A549 (cell line): ENCODE data around the gene ESPNL.

Experiments used
- EP300 ChIP-seq, 2 experiments: fragments of >200 bp; sonication (Bioruptor Twin); formaldehyde crosslinking; IDR thresholded peaks; 2 replicates in 1 of 2; 3 replicates in 1 of 2; pipeline ENCODE4 v1.6.1; 2016 to 2017
- KDM5A ChIP-seq: fragments of 200-600 bp; sonication (generic); IDR thresholded peaks from 2 replicates; pipeline ENCODE4 v1.6.1; 2016; ENCODE audit warnings: antibody characterized with exemption, mild to moderate bottlenecking
- MAFK ChIP-seq: fragments of 450-650 bp; IDR thresholded peaks from 2 replicates; pipeline ENCODE4 v1.6.1; 2014; ENCODE audit not compliant: partially characterized antibody
- MYC ChIP-seq: IDR thresholded peaks from 2 replicates; pipeline ENCODE4 v1.6.1; 2012; ENCODE audit warnings: mild to moderate bottlenecking, inconsistent platforms, low read length, improper control_type of control experiment, borderline replicate concordance
- RFX5 ChIP-seq: fragments of 450-650 bp; IDR thresholded peaks from 2 replicates; pipeline ENCODE4 v1.7.1; 2014; ENCODE audit warnings: antibody characterized with exemption, mild to moderate bottlenecking, moderate library complexity
- SMC3 ChIP-seq: fragments of >200 bp; sonication (Bioruptor Twin); formaldehyde crosslinking; IDR thresholded peaks from 3 replicates; pipeline ENCODE4 v1.6.1; 2018; ENCODE audit warnings: inconsistent platforms
- SREBF2 ChIP-seq: fragments of 450-650 bp; IDR thresholded peaks from 2 replicates; pipeline ENCODE4 v1.6.1; 2014; ENCODE audit warnings: mild to moderate bottlenecking, moderate library complexity
- TFCP2L1 ChIP-seq: fragments of 250-450 bp; sonication (Bioruptor Pico); IDR thresholded peaks from 2 replicates; pipeline ENCODE4 v1.5.0; 2021; ENCODE audit warnings: mild to moderate bottlenecking
- TP53 ChIP-seq: fragments of 250-450 bp; sonication (Bioruptor Pico); IDR thresholded peaks from 2 replicates; pipeline ENCODE4 v1.5.0; 2021; ENCODE audit warnings: mild to moderate bottlenecking, moderate library complexity
- ZNF302 ChIP-seq: fragments of 250-450 bp; sonication (Bioruptor Pico); IDR thresholded peaks from 2 replicates; pipeline ENCODE4 v1.9.0; 2021; ENCODE audit warnings: inconsistent platforms, mild to moderate bottlenecking, moderate library complexity
- TF ChIP-seq, protein P1 (sequence below): fragments of >200 bp; sonication (Bioruptor Twin); formaldehyde crosslinking; IDR thresholded peaks from 3 replicates; pipeline ENCODE4 v1.5.1; 2016
- TF ChIP-seq, protein P2 (sequence below): IDR thresholded peaks from 2 replicates; pipeline ENCODE4 v1.6.1; 2012
- TF ChIP-seq, protein P3 (sequence below): fragments of 250-450 bp; sonication (Bioruptor Pico); IDR thresholded peaks from 2 replicates; pipeline ENCODE4 v1.5.0; 2021; ENCODE audit warnings: mild to moderate bottlenecking, moderate library complexity, borderline replicate concordance
- TF ChIP-seq, protein P4 (sequence below): fragments of 200-600 bp; sonication (generic); IDR thresholded peaks from 2 replicates; pipeline ENCODE4 v1.6.1; 2016; ENCODE audit warnings: antibody characterized with exemption, mild to moderate bottlenecking, moderate library complexity

DNA sequence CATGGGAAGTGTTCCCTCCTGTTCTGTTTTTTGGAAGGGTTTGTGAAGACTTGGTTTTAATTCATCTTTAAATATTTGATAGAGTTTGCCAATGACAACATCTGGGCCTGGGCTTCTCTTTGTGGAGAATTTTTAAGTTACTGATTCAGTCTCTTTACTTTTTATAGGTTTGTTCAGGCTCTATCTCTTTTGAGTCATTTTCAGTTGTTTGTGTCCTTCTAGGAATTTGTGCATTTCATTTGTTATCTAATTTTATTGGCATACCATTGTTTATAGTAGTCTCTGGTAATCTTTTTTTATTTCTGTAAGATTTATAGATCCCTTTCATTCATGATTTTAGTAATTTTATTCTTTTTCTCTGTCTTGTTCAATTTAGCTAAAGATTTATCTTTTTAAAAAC, 24.7 kb upstream of the ESPNL start:
- TF ChIP-seq MAFK (no peak), EP300 (IDR thresholded peaks at IDR 0.05) (no peak), SREBF2 (no peak), KDM5A (no peak), TFCP2L1 (no peak), SMC3 (no peak), RFX5 (no peak), MYC (no peak), ZNF302 (CRISPR knock-in tag) (no peak), TP53 (CRISPR knock-in tag) (no peak)
- TF ChIP-seq, protein P1, sequence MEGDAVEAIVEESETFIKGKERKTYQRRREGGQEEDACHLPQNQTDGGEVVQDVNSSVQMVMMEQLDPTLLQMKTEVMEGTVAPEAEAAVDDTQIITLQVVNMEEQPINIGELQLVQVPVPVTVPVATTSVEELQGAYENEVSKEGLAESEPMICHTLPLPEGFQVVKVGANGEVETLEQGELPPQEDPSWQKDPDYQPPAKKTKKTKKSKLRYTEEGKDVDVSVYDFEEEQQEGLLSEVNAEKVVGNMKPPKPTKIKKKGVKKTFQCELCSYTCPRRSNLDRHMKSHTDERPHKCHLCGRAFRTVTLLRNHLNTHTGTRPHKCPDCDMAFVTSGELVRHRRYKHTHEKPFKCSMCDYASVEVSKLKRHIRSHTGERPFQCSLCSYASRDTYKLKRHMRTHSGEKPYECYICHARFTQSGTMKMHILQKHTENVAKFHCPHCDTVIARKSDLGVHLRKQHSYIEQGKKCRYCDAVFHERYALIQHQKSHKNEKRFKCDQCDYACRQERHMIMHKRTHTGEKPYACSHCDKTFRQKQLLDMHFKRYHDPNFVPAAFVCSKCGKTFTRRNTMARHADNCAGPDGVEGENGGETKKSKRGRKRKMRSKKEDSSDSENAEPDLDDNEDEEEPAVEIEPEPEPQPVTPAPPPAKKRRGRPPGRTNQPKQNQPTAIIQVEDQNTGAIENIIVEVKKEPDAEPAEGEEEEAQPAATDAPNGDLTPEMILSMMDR = no peak
- TF ChIP-seq, protein P2, sequence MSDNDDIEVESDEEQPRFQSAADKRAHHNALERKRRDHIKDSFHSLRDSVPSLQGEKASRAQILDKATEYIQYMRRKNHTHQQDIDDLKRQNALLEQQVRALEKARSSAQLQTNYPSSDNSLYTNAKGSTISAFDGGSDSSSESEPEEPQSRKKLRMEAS = no peak
- TF ChIP-seq, protein P3, sequence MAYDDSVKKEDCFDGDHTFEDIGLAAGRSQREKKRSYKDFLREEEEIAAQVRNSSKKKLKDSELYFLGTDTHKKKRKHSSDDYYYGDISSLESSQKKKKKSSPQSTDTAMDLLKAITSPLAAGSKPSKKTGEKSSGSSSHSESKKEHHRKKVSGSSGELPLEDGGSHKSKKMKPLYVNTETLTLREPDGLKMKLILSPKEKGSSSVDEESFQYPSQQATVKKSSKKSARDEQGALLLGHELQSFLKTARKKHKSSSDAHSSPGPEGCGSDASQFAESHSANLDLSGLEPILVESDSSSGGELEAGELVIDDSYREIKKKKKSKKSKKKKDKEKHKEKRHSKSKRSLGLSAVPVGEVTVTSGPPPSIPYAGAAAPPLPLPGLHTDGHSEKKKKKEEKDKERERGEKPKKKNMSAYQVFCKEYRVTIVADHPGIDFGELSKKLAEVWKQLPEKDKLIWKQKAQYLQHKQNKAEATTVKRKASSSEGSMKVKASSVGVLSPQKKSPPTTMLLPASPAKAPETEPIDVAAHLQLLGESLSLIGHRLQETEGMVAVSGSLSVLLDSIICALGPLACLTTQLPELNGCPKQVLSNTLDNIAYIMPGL = no peak
- TF ChIP-seq, protein P4, sequence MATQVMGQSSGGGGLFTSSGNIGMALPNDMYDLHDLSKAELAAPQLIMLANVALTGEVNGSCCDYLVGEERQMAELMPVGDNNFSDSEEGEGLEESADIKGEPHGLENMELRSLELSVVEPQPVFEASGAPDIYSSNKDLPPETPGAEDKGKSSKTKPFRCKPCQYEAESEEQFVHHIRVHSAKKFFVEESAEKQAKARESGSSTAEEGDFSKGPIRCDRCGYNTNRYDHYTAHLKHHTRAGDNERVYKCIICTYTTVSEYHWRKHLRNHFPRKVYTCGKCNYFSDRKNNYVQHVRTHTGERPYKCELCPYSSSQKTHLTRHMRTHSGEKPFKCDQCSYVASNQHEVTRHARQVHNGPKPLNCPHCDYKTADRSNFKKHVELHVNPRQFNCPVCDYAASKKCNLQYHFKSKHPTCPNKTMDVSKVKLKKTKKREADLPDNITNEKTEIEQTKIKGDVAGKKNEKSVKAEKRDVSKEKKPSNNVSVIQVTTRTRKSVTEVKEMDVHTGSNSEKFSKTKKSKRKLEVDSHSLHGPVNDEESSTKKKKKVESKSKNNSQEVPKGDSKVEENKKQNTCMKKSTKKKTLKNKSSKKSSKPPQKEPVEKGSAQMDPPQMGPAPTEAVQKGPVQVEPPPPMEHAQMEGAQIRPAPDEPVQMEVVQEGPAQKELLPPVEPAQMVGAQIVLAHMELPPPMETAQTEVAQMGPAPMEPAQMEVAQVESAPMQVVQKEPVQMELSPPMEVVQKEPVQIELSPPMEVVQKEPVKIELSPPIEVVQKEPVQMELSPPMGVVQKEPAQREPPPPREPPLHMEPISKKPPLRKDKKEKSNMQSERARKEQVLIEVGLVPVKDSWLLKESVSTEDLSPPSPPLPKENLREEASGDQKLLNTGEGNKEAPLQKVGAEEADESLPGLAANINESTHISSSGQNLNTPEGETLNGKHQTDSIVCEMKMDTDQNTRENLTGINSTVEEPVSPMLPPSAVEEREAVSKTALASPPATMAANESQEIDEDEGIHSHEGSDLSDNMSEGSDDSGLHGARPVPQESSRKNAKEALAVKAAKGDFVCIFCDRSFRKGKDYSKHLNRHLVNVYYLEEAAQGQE = no peak
